ENCODE measurements around the gene PRG2.

- TF ChIP-seq ZBTB17 (CRISPR knock-in tag; IDR thresholded peaks at IDR 0.05) = no peak
- TF ChIP-seq IRF9 (tag; IDR thresholded peaks at IDR 0.05) = no peak
Measured at GRCh38 chr11:57339328-57339727, 51.1 kb downstream of the PRG2 start.

Data from K562 (cell line).